Kidney glomerular epithelial cell (primary cell): ENCODE results near the gene RPS6KA5.
A peak's percentile ranks its signal among the peaks of the same experiment; 100 is the strongest.
"Not testable (repeated sequence)": the region's sequence is repeated elsewhere in the genome, so short reads cannot be mapped to it uniquely, and the experiment has no call there.

ENCODE experiments used
- DNase-seq: peaks from one replicate; lab custom pipeline; 2025; lab: John Stamatoyannopoulos, UW

RPS6KA5 gene

DNA sequence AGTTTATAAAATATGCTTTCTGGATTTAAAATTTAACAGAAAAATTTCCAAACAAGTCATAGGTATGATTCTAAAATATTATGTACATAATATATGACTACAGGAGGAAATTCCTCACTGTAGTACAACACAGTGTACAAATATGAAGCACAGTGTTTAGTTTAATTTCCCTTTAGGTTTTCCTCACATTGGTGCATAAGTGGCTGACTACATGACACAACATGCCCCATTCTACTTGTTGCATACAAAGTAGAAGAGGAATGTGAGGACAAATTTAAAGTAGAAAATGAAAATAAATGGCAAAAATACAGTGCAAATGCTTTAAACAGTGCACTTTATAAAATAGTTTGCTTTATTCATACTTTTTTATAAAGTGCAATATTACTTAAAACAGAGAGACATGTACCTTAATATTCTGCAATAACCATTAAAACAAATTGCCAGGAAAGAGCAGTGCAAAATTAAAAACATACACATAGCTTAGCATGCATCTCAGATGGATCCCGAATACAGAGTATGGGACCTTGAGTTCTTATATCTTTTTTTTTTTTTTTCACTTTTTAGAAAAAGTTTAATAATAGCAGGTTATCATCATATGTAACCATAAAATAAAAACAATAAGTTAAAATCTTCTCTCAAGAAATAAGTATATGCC is 189.4 kb downstream of the RPS6KA5 start:
- DNase-seq, result no peak

DNA sequence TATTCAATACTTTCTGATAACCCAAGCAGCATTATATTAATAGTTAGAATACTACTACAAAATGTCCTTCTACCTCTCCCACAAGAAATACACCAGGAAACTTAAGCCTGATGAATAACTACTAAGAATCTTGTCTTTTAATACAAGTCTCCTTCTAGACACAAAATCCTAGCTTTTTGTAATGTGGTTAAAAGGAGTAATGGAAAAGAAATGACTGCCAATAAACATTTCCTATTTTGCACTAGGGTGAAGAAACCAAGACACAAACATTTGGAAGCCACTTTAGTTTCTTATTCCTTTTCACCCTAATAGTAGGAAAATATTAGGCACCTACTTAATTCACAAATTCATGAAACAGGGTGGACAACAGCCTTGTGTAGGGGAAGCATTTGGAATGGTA is 192.9 kb downstream of the RPS6KA5 start:
- DNase-seq, result no peak

DNA sequence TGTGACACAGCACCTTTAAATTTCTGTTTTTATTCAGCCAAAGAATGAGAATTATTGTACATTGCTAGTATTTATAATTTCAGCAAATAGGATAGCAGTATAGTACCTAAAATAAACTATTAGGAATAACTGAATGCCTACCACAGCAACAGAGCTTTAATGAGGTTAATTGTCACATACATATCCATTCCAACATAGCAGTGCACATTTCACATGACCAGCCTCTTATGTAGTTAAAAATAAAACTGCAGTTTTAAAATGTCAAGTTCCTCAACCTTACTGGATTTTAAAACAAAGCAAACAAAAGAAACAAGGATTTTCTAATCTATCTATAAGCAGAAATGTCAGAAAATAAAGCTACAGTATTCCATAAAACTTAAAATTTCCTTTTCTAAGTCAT is 193.6 kb downstream of the RPS6KA5 start:
- no peak for DNase-seq

DNA sequence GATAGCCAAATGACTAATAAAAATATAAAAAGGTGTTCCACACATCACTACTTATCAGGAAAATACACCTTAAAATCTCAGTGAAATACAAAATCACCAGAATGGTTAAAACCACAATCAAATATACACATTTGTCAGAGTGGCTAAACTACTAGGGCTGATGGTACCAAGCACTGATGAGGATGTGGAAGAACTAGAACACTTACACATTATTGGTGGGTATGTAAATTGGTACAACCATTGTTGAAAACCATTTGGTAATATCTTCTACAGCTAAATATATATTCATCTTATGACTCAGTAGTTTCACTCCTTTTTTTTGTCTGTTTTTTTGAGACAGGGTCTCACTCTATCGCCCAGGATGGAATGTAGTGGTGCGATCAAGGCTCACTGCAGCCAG is 195.7 kb downstream of the RPS6KA5 start:
- DNase-seq, result no peak

GRCh38 chr14:90858511-90858910 is 201.9 kb downstream of the RPS6KA5 start:
- no peak for DNase-seq

- DNase-seq, result no peak
Observed at GRCh38 chr14:90857866-90858265, 202.6 kb downstream of the RPS6KA5 start.

DNA sequence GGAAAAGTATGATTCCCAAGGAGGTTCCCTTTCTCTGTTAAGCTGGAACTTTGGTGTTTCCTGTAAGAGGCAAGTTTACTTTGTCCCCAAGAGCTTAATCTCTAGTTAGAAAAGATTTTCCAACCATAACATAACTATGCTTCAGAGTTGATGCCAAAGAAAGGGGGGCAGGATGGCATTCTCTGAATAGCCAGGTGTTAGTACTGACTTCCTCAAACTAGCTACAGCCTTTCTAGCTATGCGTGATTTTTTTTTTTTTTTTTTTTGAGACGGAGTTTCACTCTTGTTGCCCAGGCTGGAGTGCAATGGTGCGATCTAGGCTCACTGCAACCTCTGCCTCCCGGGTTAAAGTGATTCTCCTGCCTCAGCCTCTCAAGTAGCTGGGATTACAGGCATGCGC is 204.3 kb downstream of the RPS6KA5 start:
- DNase-seq, result not testable (repeated sequence)

- DNase-seq, result no peak
Observed at GRCh38 chr14:90853116-90853515, 207.3 kb downstream of the RPS6KA5 start.

- no peak for DNase-seq
Observed at GRCh38 chr14:90851327-90852036, 209.0 kb downstream of the RPS6KA5 start.

- DNase-seq, result peak; percentile 30
Observed at GRCh38 chr14:90850487-90850886, 210.0 kb downstream of the RPS6KA5 start.

- DNase-seq, result no peak
Observed at GRCh38 chr14:90849787-90850444, 210.5 kb downstream of the RPS6KA5 start.

DNA sequence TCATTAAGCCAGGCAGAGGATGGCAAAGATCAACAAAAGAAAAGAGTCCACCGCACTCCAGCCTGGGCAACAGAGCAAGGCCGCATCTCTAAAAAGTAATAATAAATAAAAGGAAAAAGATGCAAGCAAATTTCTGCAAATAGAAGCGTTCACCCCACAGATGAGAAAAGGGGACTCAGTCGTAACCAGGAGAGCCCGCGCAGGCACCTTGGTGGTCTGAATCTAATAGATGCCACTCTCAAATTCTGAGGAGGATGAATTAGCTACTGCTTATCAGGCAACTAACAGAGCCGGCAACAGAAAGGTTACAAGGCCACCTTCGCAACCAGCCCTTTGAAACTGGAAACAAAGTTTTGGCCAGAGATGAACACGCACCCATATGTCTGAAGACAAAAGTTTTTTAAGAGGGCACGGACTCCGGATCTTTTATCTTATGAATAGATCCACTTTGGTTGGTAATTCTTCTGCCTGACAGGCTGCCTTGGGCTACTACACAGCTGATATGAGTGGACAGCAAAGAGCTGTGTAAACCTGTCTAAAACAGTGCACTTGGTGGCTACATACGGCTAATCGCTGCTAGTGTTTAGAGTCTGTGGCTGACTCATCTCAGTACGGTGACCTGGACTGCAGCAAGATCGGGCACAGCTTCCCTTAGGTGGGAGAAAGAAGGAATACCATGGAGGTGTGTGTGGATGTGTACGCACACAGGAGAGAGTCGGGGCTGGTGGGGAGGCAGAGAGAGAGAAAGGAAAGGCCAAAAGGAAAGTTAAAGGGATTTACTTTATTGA is 211.3 kb downstream of the RPS6KA5 start:
- DNase-seq, result no peak

GRCh38 chr14:90846511-90846910 is 213.9 kb downstream of the RPS6KA5 start:
- DNase-seq, result no peak

DNA sequence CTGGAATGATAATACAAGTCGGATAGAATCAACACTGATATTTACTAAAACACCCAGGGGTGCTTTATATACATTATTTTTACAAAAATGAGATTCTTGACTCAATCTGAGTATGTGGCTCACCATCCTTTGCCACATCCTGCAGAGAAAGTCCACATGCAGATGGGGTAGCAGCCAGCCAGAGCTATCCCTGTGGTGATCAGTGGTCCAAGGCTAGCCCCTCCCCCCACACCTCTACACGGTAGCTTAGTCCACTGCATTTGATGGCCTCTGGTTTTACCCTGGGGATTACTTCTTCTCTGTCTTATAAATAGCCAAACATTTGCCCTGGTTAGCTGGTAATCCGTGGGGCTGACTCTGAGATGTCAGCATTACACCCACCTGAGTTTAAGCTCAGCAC is 216.1 kb downstream of the RPS6KA5 start:
- no peak for DNase-seq

DNA sequence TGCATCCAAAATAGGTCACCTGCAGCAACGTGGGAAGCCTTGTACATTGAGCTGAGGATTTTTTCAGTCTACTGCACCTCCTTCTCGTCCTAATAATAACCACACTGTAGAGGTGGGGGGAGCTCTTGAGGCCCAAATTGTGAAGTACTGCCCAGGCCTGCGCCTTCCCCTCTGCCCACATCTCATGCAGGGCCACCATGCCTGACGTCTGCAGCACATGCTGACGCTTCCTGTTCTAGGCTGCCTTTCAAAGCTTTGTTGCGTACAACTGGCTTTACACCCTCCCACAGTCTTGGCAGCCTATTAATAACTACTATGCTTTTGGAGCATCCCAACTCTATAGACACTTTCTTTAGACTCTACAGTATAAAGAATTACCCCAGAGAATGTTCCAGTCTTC is 217.7 kb downstream of the RPS6KA5 start:
- no peak for DNase-seq

- DNase-seq, result not testable (repeated sequence)
Observed at GRCh38 chr14:90840667-90841066, 219.8 kb downstream of the RPS6KA5 start.

GRCh38 chr14:90839889-90840266 is 220.6 kb downstream of the RPS6KA5 start:
- DNase-seq, result no peak

- DNase-seq, result no peak
Observed at GRCh38 chr14:90839024-90839888, 221.2 kb downstream of the RPS6KA5 start.

- not testable (repeated sequence) for DNase-seq
Observed at GRCh38 chr14:90838531-90838930, 221.9 kb downstream of the RPS6KA5 start.

DNA sequence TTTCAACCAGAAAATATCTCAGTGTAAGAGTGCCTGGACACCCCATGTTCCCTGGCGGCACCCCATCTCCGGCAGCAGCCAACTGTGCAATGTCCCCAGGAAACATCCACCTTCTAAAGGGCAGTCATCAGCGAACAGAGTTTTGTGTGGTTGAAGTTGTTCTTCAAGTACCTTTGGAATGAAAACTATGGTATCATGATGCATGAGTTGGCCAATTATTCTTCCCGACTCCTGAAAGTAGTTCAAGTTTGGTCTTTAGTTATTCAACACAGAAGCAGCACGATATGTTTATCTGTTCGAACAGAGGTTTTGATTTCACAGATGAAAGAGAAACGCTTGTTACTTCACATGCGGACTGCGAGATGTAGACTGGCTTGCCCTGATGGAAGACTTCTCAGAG is 223.1 kb downstream of the RPS6KA5 start:
- DNase-seq, result no peak

- DNase-seq, result no peak
Observed at GRCh38 chr14:90836692-90837063, 223.8 kb downstream of the RPS6KA5 start.

GRCh38 chr14:90831821-90832220 is 228.6 kb downstream of the RPS6KA5 start:
- DNase-seq, result no peak
